Hematopoietic multipotent progenitor cell treated with erythropoietin and hydrocortisone succinate and interleukin-3 and kit ligand, for 4 days (in vitro differentiated cells): Measurements from ENCODE around the gene SSR4.
"Not testable (repeated sequence)": the region's sequence is repeated elsewhere in the genome, so short reads cannot be mapped to it uniquely, and the experiment has no call there.

Experiments used
- DNase-seq: peaks from one replicate; pipeline ENCODE4 v3.0.0-alpha.2; 2015

The SSR4 gene

GRCh38 chrX:153807976-153808375 is 13.5 kb downstream of the SSR4 start:
- no peak for DNase-seq

GRCh38 chrX:153812220-153812619 is 17.8 kb downstream of the SSR4 start:
- no peak for DNase-seq

GRCh38 chrX:153813161-153813560 is 18.7 kb downstream of the SSR4 start:
- DNase-seq: no peak

GRCh38 chrX:153814591-153815315 is 20.3 kb downstream of the SSR4 start:
- peak; percentile 55 for DNase-seq

GRCh38 chrX:153816831-153817690 is 22.6 kb downstream of the SSR4 start:
- peak; percentile 78 for DNase-seq

GRCh38 chrX:153818064-153818463 is 23.6 kb downstream of the SSR4 start:
- not testable (repeated sequence) for DNase-seq

- peak; percentile 56 for DNase-seq
These were observed 24.3 kb downstream of the SSR4 start for GRCh38 chrX:153818571-153819383.

GRCh38 chrX:153819384-153820040 is 25.0 kb downstream of the SSR4 start:
- no peak for DNase-seq

- no peak for DNase-seq
These were observed 26.1 kb downstream of the SSR4 start for GRCh38 chrX:153820601-153821000.

- DNase-seq: no peak
These were observed 26.6 kb downstream of the SSR4 start for GRCh38 chrX:153821066-153821465.

GRCh38 chrX:153824348-153824747 is 29.9 kb downstream of the SSR4 start:
- no peak for DNase-seq

GRCh38 chrX:153825042-153825441 is 30.6 kb downstream of the SSR4 start:
- DNase-seq: no peak

- DNase-seq: no peak
These were observed 32.5 kb downstream of the SSR4 start for GRCh38 chrX:153827016-153827415.

GRCh38 chrX:153827903-153828302 is 33.4 kb downstream of the SSR4 start:
- no peak for DNase-seq

- no peak for DNase-seq
These were observed 33.8 kb downstream of the SSR4 start for GRCh38 chrX:153828308-153828707.

- no peak for DNase-seq
These were observed 34.5 kb downstream of the SSR4 start for GRCh38 chrX:153828723-153829548.

GRCh38 chrX:153829549-153829798 is 35.0 kb downstream of the SSR4 start:
- DNase-seq: no peak

GRCh38 chrX:153829799-153830639 is 35.6 kb downstream of the SSR4 start, which contains the start of gene PDZD4:
PDZD4 (minus strand) TSS chrX:153830544; CDS start chrX:153830298, 246 bp downstream.
- DNase-seq: no peak

- DNase-seq: no peak
These were observed 36.4 kb downstream of the SSR4 start for GRCh38 chrX:153830640-153831428.
